HG03442 (cell line): Measurements from ENCODE around the gene GLIS2.

ENCODE experiments used
- ATAC-seq: cut with Tn5 transposase; IDR thresholded peaks from one replicate; pipeline ENCODE4 v1.9.1; 2021; ENCODE audit warnings: mild to moderate bottlenecking, moderate library complexity; ENCODE audit not compliant: unreplicated experiment

GLIS2 gene

GRCh38 chr16:4381072-4381934 lies 65.4 kb downstream of the GLIS2 start:
- ATAC-seq: no peak

DNA sequence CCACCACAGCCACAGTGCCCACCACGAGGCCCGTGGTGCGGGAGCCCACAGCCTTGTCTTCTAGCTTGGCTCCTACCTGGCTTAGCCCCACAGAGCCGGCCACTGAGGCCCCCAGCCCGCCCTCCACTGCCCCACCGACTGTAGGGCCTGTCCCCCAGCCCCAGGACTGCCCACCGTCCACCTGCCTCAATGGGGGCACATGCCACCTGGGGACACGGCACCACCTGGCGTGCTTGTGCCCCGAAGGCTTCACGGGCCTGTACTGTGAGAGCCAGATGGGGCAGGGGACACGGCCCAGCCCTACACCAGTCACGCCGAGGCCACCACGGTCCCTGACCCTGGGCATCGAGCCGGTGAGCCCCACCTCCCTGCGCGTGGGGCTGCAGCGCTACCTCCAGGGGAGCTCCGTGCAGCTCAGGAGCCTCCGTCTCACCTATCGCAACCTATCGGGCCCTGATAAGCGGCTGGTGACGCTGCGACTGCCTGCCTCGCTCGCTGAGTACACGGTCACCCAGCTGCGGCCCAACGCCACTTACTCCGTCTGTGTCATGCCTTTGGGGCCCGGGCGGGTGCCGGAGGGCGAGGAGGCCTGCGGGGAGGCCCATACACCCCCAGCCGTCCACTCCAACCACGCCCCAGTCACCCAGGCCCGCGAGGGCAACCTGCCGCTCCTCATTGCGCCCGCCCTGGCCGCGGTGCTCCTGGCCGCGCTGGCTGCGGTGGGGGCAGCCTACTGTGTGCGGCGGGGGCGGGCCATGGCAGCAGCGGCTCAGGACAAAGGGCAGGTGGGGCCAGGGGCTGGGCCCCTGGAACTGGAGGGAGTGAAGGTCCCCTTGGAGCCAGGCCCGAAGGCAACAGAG lies 66.3 kb downstream of the GLIS2 start:
- no peak for ATAC-seq

GRCh38 chr16:4382795-4383357 lies 67.0 kb downstream of the GLIS2 start:
- no peak for ATAC-seq

- ATAC-seq: no peak
These were observed 68.0 kb downstream of the GLIS2 start for GRCh38 chr16:4383591-4384444.

GRCh38 chr16:4384509-4384942 lies 68.7 kb downstream of the GLIS2 start:
- no peak for ATAC-seq

DNA sequence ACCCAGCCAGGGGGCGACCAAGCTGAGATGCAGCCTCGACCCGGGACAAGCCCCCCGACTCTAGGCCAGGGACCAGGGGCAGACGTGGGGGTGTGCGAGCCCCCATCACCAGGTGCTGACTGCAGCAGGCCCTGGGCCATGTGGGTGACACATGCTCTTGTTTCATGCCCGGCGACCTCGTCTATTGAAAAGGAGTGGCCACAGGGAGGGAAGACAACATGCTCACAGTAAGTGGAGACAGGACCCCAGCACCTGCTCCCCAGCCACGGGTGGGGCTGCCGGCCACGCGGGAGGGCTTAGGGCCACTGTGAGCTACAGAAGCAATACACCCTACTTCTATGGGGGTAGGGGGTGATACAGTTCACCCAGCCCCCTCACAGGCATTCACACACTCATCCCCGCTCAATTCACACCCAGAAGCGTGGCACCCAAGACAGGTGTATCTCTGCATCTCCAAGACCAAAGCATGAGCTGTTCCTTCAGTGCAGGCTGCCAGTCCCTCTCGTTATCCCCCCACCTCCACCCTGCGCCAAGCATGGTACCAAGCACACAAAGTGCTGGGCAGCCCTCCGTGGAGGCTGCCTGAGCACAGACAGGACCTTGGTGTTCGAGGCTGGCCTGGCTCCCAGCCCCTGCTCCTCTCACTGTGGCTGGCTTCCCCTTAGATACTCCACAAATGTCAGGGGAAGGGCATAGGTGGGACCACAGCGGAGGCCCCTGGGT lies 69.4 kb downstream of the GLIS2 start:
- no peak for ATAC-seq

- ATAC-seq: no peak
These were observed 70.1 kb downstream of the GLIS2 start for GRCh38 chr16:4385789-4386450.

DNA sequence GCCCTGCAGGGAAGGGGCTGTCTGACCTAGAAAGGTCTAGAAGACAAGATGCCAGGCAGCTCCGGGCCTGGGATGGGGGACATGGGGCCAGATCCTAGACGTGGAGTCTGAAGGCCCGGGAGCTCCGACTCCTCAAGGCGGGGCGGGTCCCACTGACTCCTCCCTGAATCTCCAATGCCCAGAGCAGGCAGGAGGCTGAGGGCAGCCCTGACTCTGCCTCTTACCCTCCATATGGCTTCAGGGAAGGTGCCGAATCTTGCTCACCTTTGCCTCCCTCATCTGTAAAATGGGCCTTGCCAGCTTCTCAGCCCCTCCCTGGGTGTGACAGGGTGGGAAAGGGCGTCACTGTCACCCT lies 70.6 kb downstream of the GLIS2 start:
- ATAC-seq: no peak

DNA sequence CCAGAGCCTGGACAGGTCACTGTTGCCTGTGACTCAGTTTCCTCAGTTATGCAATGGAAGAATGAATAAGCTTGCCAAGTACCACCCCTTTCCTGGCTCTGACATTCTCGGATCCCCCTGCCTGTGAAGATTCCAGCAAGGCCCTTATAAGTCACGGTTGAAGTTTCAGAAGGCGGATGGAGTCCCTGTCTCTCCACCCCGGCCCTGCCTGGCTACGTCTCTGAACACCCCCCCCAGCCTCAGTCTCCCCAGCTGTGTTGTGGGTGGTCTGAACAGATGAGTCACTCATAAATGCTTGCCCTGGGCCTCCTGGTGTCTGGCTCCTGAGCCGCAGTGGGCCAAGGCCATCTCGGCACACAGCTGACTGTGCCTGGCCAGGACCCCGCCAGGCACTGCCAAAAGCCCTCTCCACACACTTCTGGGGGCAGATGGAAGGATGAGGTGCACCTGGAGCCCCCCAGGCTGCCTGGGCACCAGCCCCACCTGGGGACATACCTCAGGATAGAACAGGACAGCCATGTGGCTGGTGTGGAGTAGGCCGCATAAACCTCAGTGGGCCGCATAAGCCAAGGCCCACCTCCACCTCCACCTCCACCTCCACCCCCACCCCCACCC lies 71.2 kb downstream of the GLIS2 start:
- no peak for ATAC-seq

DNA sequence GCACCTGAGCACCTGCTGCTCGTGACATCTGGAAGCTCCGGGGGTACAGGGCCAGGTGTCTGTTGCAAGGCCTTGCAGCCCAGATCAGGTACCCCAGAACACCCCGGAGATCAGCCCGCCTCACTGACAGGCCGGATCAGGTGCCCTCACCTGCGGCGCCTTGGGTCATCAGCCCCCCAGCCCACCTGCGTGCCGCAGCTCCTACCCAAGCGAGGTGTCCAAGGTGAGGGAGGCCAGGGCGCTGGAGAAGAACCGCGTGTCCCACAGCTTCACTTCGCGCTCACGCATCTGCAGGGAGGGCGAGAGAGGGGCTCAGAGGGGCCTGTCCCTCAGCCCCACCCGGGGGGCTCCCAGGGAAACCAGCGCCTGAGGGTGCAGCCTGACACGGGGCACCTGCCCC lies 71.9 kb downstream of the GLIS2 start:
- no peak for ATAC-seq

- no peak for ATAC-seq
These were observed 72.6 kb downstream of the GLIS2 start for GRCh38 chr16:4388271-4389021.
